ENCODE results near the gene TSSK3. TPM values are rescaled to one million over a fixed set of nuclear protein-coding genes. Genes with fewer than 3 reads are reported as not detected.

The TSSK3 gene
- total and polyA plus RNA-seq, 2 of the 8 experiments (the other 6 are each of a cell fraction or from before 2014, with no cell fraction given): 1.2 TPM

Other genes starting within 250 kb of the TSSK3 start
- 45.4 and 46.9 TPM in 2 replicates for gene TXLNA, start 182.9 kb upstream of the TSSK3 start, total RNA-seq (2021; fragmentation: NEBNext Ultra II Directional; extraction: Animal tissue kit (Norgen Biotek cat#: 25700))
- gene TXLNA, start 182.9 kb upstream of the TSSK3 start, polyA plus RNA-seq (2011; rRNA removed): 31.3 and 31.6 TPM in 2 replicates
- gene CCDC28B, start 161.9 kb upstream of the TSSK3 start, total RNA-seq (2021; fragmentation: NEBNext Ultra II Directional; extraction: Animal tissue kit (Norgen Biotek cat#: 25700)): 17.1 and 20.9 TPM in 2 replicates
- gene CCDC28B, start 161.9 kb upstream of the TSSK3 start, polyA plus RNA-seq (2011; rRNA removed): 16.7 and 18.4 TPM in 2 replicates
- gene IQCC, start 156.9 kb upstream of the TSSK3 start, total RNA-seq (2021; fragmentation: NEBNext Ultra II Directional; extraction: Animal tissue kit (Norgen Biotek cat#: 25700)): 4.2 and 4.3 TPM in 2 replicates
- gene IQCC, start 156.9 kb upstream of the TSSK3 start, polyA plus RNA-seq (2011; rRNA removed): 1.9 and 2.5 TPM in 2 replicates
- not detected in 2 replicates for gene DCDC2B, start 153.4 kb upstream of the TSSK3 start, total RNA-seq (2021; fragmentation: NEBNext Ultra II Directional; extraction: Animal tissue kit (Norgen Biotek cat#: 25700))
- not detected in 2 replicates for gene DCDC2B, start 153.4 kb upstream of the TSSK3 start, polyA plus RNA-seq (2011; rRNA removed)
- 8.9 TPM in 2 replicates for gene TMEM234, start 140.2 kb upstream of the TSSK3 start, total RNA-seq (2021; fragmentation: NEBNext Ultra II Directional; extraction: Animal tissue kit (Norgen Biotek cat#: 25700))
- 8.6 and 8.7 TPM in 2 replicates for gene TMEM234, start 140.2 kb upstream of the TSSK3 start, polyA plus RNA-seq (2011; rRNA removed)
- 243 and 247 TPM in 2 replicates for gene EIF3I, start 140.1 kb upstream of the TSSK3 start, total RNA-seq (2021; fragmentation: NEBNext Ultra II Directional; extraction: Animal tissue kit (Norgen Biotek cat#: 25700))
- gene EIF3I, start 140.1 kb upstream of the TSSK3 start, polyA plus RNA-seq (2011; rRNA removed): 345 and 346 TPM in 2 replicates
- gene FAM167B, start 115.3 kb upstream of the TSSK3 start, total RNA-seq (2021; fragmentation: NEBNext Ultra II Directional; extraction: Animal tissue kit (Norgen Biotek cat#: 25700)): 3.2 and 3.9 TPM in 2 replicates
- 2.8 and 4.2 TPM in 2 replicates for gene FAM167B, start 115.3 kb upstream of the TSSK3 start, polyA plus RNA-seq (2011; rRNA removed)
- 71.6 and 75.3 TPM in 2 replicates for gene LCK, start 111.3 kb upstream of the TSSK3 start, total RNA-seq (2021; fragmentation: NEBNext Ultra II Directional; extraction: Animal tissue kit (Norgen Biotek cat#: 25700))
- gene LCK, start 111.3 kb upstream of the TSSK3 start, polyA plus RNA-seq (2011; rRNA removed): 99.2 and 122 TPM in 2 replicates
- 111 and 112 TPM in 2 replicates for gene HDAC1, start 70.5 kb upstream of the TSSK3 start, total RNA-seq (2021; fragmentation: NEBNext Ultra II Directional; extraction: Animal tissue kit (Norgen Biotek cat#: 25700))
- gene HDAC1, start 70.5 kb upstream of the TSSK3 start, polyA plus RNA-seq (2011; rRNA removed): 98.6 and 125 TPM in 2 replicates
- 536 and 557 TPM in 2 replicates for gene MARCKSL1, start 26.3 kb upstream of the TSSK3 start, total RNA-seq (2021; fragmentation: NEBNext Ultra II Directional; extraction: Animal tissue kit (Norgen Biotek cat#: 25700))
- gene MARCKSL1, start 26.3 kb upstream of the TSSK3 start, polyA plus RNA-seq (2011; rRNA removed): 558 and 618 TPM in 2 replicates
- gene FAM229A, start 54 bp upstream of the TSSK3 start, total RNA-seq (2021; fragmentation: NEBNext Ultra II Directional; extraction: Animal tissue kit (Norgen Biotek cat#: 25700)): 4.1 and 4.2 TPM in 2 replicates
- gene FAM229A, start 54 bp upstream of the TSSK3 start, polyA plus RNA-seq (2011; rRNA removed): 4.2 and 7.5 TPM in 2 replicates
- gene BSDC1, start 31.9 kb downstream of the TSSK3 start, total RNA-seq (2021; fragmentation: NEBNext Ultra II Directional; extraction: Animal tissue kit (Norgen Biotek cat#: 25700)): 40.7 and 42.9 TPM in 2 replicates
- 23.3 and 24.8 TPM in 2 replicates for gene BSDC1, start 31.9 kb downstream of the TSSK3 start, polyA plus RNA-seq (2011; rRNA removed)
- 3.5 and 3.7 TPM in 2 replicates for gene ZBTB8B, start 102.5 kb downstream of the TSSK3 start, total RNA-seq (2021; fragmentation: NEBNext Ultra II Directional; extraction: Animal tissue kit (Norgen Biotek cat#: 25700))
- gene ZBTB8B, start 102.5 kb downstream of the TSSK3 start, polyA plus RNA-seq (2011; rRNA removed): 1.2 and 1.3 TPM in 2 replicates
- 8.9 and 10.4 TPM in 2 replicates for gene ZBTB8A, start 176.9 kb downstream of the TSSK3 start, total RNA-seq (2021; fragmentation: NEBNext Ultra II Directional; extraction: Animal tissue kit (Norgen Biotek cat#: 25700))
- gene ZBTB8A, start 176.9 kb downstream of the TSSK3 start, polyA plus RNA-seq (2011; rRNA removed): 2.3 and 2.9 TPM in 2 replicates

All from H1 (cell line).